ES-I3 (cell line): Measurements from ENCODE around the gene MRPL2.

Source experiments
- H3K36me3 ChIP-seq: 2 replicates; pipeline ENCODE4 v1.6.1; 2013; ENCODE audit warnings: mild to moderate bottlenecking, low read length, control low read depth, moderate library complexity; ENCODE audit not compliant: insufficient read depth
- H3K4me1 ChIP-seq: 2 replicates; pipeline ENCODE4 v1.6.1; 2013; ENCODE audit warnings: mild to moderate bottlenecking, control low read depth, low read length; ENCODE audit not compliant: insufficient read depth
- H3K9ac ChIP-seq: 2 replicates; pipeline ENCODE4 v1.6.1; 2013; ENCODE audit warnings: low read depth, mild to moderate bottlenecking, low read length, moderate library complexity
- H3K9me3 ChIP-seq: 2 replicates; pipeline ENCODE4 v1.6.1; 2013; ENCODE audit warnings: mild to moderate bottlenecking, low read length, moderate library complexity; ENCODE audit not compliant: control insufficient read depth, insufficient read depth

Gene MRPL2

DNA sequence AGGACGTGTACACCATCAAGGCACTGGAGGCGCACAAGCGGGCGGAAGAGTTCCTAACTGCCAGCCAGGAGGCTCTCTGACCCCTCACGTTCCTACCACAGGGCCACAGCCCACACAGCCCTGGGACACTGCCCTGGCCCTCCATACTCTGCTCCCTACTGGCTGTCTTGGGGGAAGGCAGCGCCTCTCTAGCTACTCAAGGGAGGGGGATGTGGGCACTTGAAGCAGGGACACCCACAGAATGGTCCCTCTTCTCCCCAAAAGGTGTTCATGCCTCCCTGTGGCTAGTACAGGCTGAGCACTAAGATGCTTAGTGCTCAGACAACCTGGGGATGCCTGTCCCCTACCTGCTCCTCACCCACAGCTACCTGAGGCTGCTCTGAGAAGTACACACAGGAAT is 48.0 kb downstream of the MRPL2 start:
- H3K9ac ChIP-seq = no peak overlapping the region

DNA sequence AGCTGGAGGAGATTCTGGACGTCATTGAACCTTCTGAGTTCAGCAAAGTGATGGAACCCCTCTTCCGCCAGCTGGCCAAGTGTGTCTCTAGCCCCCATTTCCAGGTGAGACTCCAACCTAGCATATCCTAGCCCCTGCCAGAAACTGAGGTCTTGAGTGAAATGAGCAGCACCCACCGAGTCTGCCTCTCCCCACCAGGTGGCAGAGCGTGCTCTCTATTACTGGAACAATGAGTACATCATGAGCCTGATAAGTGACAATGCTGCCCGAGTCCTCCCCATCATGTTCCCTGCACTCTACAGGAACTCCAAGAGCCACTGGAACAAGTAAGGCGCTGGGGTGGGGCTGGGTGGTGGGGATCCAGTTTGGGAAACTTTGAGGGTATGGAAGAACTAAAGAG is 50.1 kb downstream of the MRPL2 start:
- H3K9me3 ChIP-seq = no peaks in the 10 kb centered on the region
- H3K36me3 ChIP-seq = peaks cover 15% of the 10 kb centered on the region
- 0 out of 2 replicates have a peak, but pooled peaks cover 4% of the 10 kb centered on the region for H3K4me1 ChIP-seq
- no peak overlapping the region for H3K9ac ChIP-seq

More for the DNA sequence above, 48.0 kb downstream of the MRPL2 start:
- Histone ChIP-seq H3K4me1 (0 out of 2 replicates have a peak, but pooled peaks cover 4% of the 10 kb centered on the region), H3K9me3 (no peaks in the 10 kb centered on the region), H3K36me3 (peaks cover 15% of the 10 kb centered on the region)

DNA sequence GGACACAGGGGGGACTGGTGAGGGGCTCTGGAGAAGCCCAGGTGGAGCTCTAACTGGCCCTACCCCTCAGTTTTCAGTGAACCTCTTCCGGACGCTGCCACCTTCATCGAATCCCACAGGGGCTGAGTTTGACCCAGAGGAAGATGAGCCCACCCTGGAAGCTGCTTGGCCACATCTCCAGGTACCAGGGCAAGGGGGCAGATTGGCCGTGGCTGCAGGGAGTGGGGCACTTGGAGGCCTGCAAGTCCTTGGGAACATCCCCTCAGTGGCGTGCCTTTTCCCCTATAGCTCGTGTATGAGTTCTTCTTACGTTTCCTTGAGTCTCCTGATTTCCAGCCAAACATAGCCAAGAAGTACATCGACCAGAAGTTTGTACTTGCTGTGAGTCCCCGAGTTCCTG is 52.1 kb downstream of the MRPL2 start:
- Histone ChIP-seq H3K4me1 (peaks cover 5% of the 10 kb centered on the region; the same call in 1 of the 2 replicates), H3K36me3 (peaks cover 15% of the 10 kb centered on the region), H3K9ac (no peak overlapping the region), H3K9me3 (no peaks in the 10 kb centered on the region)

DNA sequence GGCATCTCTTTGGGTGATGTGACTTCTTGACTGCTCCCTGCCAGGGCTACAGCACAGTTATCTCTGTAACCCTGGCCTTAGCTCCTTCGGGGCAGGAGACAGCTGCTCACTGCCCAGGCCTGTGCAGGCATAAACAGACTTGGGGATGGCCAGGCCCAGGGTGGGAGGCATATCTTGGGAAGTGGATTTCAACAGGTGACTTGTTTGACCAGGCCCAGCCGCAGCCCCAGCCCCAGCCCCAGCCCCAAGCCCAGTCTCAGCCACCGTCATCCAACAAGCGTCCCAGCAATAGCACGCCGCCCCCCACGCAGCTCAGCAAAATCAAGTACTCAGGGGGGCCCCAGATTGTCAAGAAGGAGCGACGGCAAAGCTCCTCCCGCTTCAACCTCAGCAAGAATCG is 53.0 kb downstream of the MRPL2 start:
- Histone ChIP-seq H3K36me3 (peaks cover 15% of the 10 kb centered on the region), H3K4me1 (peaks cover 5% of the 10 kb centered on the region; the same call in 1 of the 2 replicates), H3K9ac (no peak overlapping the region), H3K9me3 (no peaks in the 10 kb centered on the region)

DNA sequence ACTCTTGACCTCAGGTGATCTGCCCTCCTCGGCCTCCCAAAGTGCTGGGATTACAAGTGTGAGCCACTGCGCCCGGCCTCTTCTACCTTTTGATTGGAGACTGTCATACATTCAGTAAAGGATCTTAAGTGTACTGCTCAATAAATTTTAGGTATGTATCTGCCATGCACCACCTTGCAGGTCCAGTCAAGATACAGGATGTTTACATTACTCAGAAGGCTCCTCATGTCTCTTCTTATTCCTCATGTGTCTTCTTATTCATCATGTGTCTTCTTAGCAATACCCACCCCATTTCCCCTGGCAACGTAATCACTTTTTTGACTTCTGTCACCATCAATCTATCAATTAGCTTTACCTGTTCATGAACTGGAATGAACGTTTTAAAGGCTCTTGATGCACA is 53.4 kb downstream of the MRPL2 start:
- Histone ChIP-seq H3K9ac (no peak overlapping the region), H3K9me3 (no peaks in the 10 kb centered on the region), H3K36me3 (peaks cover 15% of the 10 kb centered on the region), H3K4me1 (peaks cover 5% of the 10 kb centered on the region; the same call in 1 of the 2 replicates)
